Natural killer cell treated with Interleukin-12 subunit alpha and Interleukin-12 subunit beta and Interleukin-15 and Interleukin-18, amount 100 ng/mL, for 72 hours (primary cell): Measurements from ENCODE around the gene SST. TPM values are rescaled to one million over a fixed set of nuclear protein-coding genes. Genes with fewer than 3 reads are reported as not detected.

Experiments
- ATAC-seq, 2 donors: fragments of 150-1000 bp; cut with Tn5 transposase in 1 of 2; sonication (Bioruptor Pico), chemical (Tn5 transposase) in 1 of 2; 2 replicates each; pipeline ENCODE4 v1.10.0; 2021
- DNase-seq: peaks from one replicate; pipeline ENCODE4 v3.0.0; 2022; ENCODE audit warnings: low spot score
- H3K27ac Mint-ChIP-seq, 2 donors: 1 replicate in 1 of 2; 2 replicates in 1 of 2; pipeline ENCODE4 v1.8.0; 2022; ENCODE audit warnings: mixed read lengths in 2 of 2, mild to moderate bottlenecking in 1 of 2, moderate library complexity in 1 of 2
- H3K27me3 Mint-ChIP-seq, 2 donors: 1 replicate in 1 of 2; 2 replicates in 1 of 2; pipeline ENCODE4 v1.8.0; 2022; ENCODE audit warnings: mixed read lengths in 2 of 2
- H3K36me3 Mint-ChIP-seq: one replicate; pipeline ENCODE4 v1.8.0; 2022; ENCODE audit warnings: mixed read lengths
- H3K4me1 Mint-ChIP-seq, 2 donors: 1 replicate in 1 of 2; 2 replicates in 1 of 2; pipeline ENCODE4 v1.8.0; 2022; ENCODE audit warnings: low read depth in 2 of 2, mixed read lengths in 2 of 2, mild to moderate bottlenecking in 1 of 2
- H3K4me3 Mint-ChIP-seq: one replicate; pipeline ENCODE4 v1.8.0; 2022; ENCODE audit warnings: mixed read lengths
- H3K9me3 Mint-ChIP-seq: 2 replicates; pipeline ENCODE4 v1.8.0; 2022; ENCODE audit warnings: mixed read lengths
- total RNA-seq, 2 donors: library from RNA; stranded (reverse); gene quantifications; one replicate each; pipeline ENCODE4 v1.2.3, GENCODE V29; 2022

SST gene
- total RNA-seq, 2 donors from 2014 or later = not detected

GRCh38 chr3:187636528-187636927 is 33.7 kb downstream of the SST start:
- H3K4me1 Mint-ChIP-seq = no peaks in the 10 kb centered on the region
- peaks cover 6% of the 10 kb centered on the region for H3K36me3 Mint-ChIP-seq

GRCh38 chr3:187630404-187630803 is 39.8 kb downstream of the SST start:
- no peak for ATAC-seq
- no peak for DNase-seq
- Mint-ChIP-seq H3K4me3 (no peak overlapping the region), H3K4me1 (no peaks in the 10 kb centered on the region), H3K9me3 (peaks cover 4% of the 10 kb centered on the region), H3K27ac (no peak overlapping the region), H3K36me3 (peaks cover 6% of the 10 kb centered on the region), H3K27me3 (peaks cover 14 to 19% of the 10 kb centered on the region in 2 donors)

More at GRCh38 chr3:187636528-187636927, 33.7 kb downstream of the SST start:
- ATAC-seq (no peak), DNase-seq (no peak)
- Mint-ChIP-seq H3K9me3 (peaks cover 4% of the 10 kb centered on the region), H3K4me3 (no peak overlapping the region), H3K27me3 (peaks cover 35 to 36% of the 10 kb centered on the region in 2 donors), H3K27ac (no peak overlapping the region)

GRCh38 chr3:187629711-187630110 is 40.5 kb downstream of the SST start:
- ATAC-seq = no peak
- H3K9me3 Mint-ChIP-seq = no peaks in the 10 kb centered on the region
- no peak for DNase-seq
- no peak overlapping the region for H3K4me3 Mint-ChIP-seq
- H3K4me1 Mint-ChIP-seq = no peaks in the 10 kb centered on the region
- no peak overlapping the region for H3K27ac Mint-ChIP-seq
- no peaks in the 10 kb centered on the region for H3K36me3 Mint-ChIP-seq
- H3K27me3 Mint-ChIP-seq = peaks cover 8 to 15% of the 10 kb centered on the region in 2 donors

GRCh38 chr3:187628169-187628568 is 42.0 kb downstream of the SST start:
- no peaks in the 10 kb centered on the region for H3K4me1 Mint-ChIP-seq
- H3K27me3 Mint-ChIP-seq = peaks cover 17 to 21% of the 10 kb centered on the region in 2 donors
- no peaks in the 10 kb centered on the region for H3K36me3 Mint-ChIP-seq
- H3K27ac Mint-ChIP-seq = no peak overlapping the region
- ATAC-seq = no peak
- no peak overlapping the region for H3K4me3 Mint-ChIP-seq
- H3K9me3 Mint-ChIP-seq = no peaks in the 10 kb centered on the region
- DNase-seq = no peak

GRCh38 chr3:187626581-187626980 is 43.6 kb downstream of the SST start:
- no peaks in the 10 kb centered on the region for H3K9me3 Mint-ChIP-seq
- H3K4me3 Mint-ChIP-seq = no peak overlapping the region
- no peak overlapping the region for H3K27ac Mint-ChIP-seq
- ATAC-seq = no peak
- peaks cover 19 to 29% of the 10 kb centered on the region in 2 donors for H3K27me3 Mint-ChIP-seq
- DNase-seq = no peak
- H3K4me1 Mint-ChIP-seq = no peaks in the 10 kb centered on the region
- no peaks in the 10 kb centered on the region for H3K36me3 Mint-ChIP-seq

GRCh38 chr3:187624588-187624987 is 45.6 kb downstream of the SST start:
- DNase-seq (no peak), ATAC-seq (no peak)
- Mint-ChIP-seq H3K27ac (no peak overlapping the region), H3K4me1 (no peaks in the 10 kb centered on the region), H3K36me3 (no peaks in the 10 kb centered on the region), H3K27me3 (peaks cover 13 to 21% of the 10 kb centered on the region in 2 donors), H3K4me3 (no peak overlapping the region), H3K9me3 (no peaks in the 10 kb centered on the region)

- peaks cover 12 to 21% of the 10 kb centered on the region in 2 donors for H3K27me3 Mint-ChIP-seq
- ATAC-seq (peak; percentile 27 to 53), DNase-seq (no peak)
- no peak overlapping the region for H3K4me3 Mint-ChIP-seq
- no peaks in the 10 kb centered on the region for H3K4me1 Mint-ChIP-seq
- H3K36me3 Mint-ChIP-seq = no peaks in the 10 kb centered on the region
- H3K9me3 Mint-ChIP-seq = no peaks in the 10 kb centered on the region
- no peak overlapping the region for H3K27ac Mint-ChIP-seq
These were observed 46.8 kb downstream of the SST start for GRCh38 chr3:187623285-187623814.

- Mint-ChIP-seq H3K4me1 (no peaks in the 10 kb centered on the region), H3K27ac (no peak overlapping the region), H3K4me3 (no peak overlapping the region), H3K27me3 (peaks cover 10 to 21% of the 10 kb centered on the region in 2 donors), H3K9me3 (no peaks in the 10 kb centered on the region), H3K36me3 (no peaks in the 10 kb centered on the region)
- no peak for ATAC-seq
- no peak for DNase-seq
These were observed 48.3 kb downstream of the SST start for GRCh38 chr3:187621881-187622280.

- H3K4me1 Mint-ChIP-seq = peaks cover 5 to 6% of the 10 kb centered on the region in 2 donors
- no peaks in the 10 kb centered on the region for H3K36me3 Mint-ChIP-seq
- no peak overlapping the region for H3K4me3 Mint-ChIP-seq
- peaks cover 10 to 22% of the 10 kb centered on the region in 2 donors for H3K27me3 Mint-ChIP-seq
- DNase-seq = no peak
- no peak for ATAC-seq
- H3K9me3 Mint-ChIP-seq = no peaks in the 10 kb centered on the region
- no peak overlapping the region for H3K27ac Mint-ChIP-seq
These were observed 50.7 kb downstream of the SST start for GRCh38 chr3:187619461-187619860.

Other genes with a start within 250 kb of the SST start
- gene RTP2, start 32.2 kb upstream of the SST start, total RNA-seq = not detected
- gene BCL6, start 75.1 kb upstream of the SST start, total RNA-seq = 100 to 1,000 TPM in 1 of 2 donors, 10 to 100 TPM in 1; 67.8 to 158 TPM